ENCODE data around the gene ZNF827.

Gene ZNF827, protein sequence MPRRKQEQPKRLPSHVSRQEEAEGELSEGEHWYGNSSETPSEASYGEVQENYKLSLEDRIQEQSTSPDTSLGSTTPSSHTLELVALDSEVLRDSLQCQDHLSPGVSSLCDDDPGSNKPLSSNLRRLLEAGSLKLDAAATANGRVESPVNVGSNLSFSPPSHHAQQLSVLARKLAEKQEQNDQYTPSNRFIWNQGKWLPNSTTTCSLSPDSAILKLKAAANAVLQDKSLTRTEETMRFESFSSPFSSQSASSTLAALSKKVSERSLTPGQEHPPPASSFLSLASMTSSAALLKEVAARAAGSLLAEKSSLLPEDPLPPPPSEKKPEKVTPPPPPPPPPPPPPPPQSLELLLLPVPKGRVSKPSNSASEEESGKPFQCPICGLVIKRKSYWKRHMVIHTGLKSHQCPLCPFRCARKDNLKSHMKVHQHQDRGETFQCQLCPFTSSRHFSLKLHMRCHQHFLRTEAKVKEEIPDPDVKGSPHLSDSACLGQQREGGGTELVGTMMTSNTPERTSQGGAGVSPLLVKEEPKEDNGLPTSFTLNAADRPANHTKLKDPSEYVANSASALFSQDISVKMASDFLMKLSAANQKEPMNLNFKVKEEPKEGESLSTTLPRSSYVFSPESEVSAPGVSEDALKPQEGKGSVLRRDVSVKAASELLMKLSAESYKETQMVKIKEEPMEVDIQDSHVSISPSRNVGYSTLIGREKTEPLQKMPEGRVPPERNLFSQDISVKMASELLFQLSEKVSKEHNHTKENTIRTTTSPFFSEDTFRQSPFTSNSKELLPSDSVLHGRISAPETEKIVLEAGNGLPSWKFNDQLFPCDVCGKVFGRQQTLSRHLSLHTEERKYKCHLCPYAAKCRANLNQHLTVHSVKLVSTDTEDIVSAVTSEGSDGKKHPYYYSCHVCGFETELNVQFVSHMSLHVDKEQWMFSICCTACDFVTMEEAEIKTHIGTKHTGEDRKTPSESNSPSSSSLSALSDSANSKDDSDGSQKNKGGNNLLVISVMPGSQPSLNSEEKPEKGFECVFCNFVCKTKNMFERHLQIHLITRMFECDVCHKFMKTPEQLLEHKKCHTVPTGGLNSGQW

DNA sequence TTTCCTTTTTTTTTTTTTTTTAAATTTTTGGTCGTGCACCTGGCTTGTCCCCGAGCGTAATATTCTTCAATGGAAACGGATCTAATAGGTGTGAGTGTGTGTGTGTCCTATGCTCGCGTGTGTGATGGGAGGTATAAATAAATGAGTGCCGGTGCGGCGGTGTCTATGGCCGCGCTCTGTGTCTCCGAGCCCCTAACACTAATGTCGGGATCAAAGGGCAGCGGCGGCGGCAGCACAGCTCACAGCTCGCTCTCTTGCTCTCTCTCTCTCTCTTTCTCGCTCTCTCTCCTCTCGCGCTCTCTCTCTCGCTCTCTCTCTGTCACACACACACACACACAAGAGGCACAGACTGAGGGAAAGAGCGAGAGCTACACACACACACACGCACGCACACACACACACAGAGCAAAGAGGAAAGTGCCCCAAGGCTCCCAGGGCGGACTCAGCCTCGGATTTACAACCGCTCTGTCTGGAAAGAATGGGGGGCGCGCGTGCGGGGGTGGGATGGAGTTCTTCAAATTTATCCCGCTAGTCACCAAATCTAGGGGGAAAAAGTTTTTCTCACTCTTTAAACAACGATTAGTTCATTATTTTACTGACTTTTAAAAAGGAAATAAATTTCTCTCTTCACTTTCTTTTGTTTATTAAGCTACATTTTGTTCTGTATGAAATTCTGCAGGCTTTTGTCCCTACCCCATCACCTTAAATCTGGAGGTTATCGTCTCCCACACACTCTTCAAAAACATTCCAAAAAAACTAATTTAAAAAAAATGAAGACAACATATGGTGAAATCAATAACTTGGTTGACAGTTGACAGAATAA is at the start of gene ZNF827:
TSS of gene ZNF827 (minus strand) at position 206 of the 823 bp plus-strand sequence. CDS start 416 bp downstream, outside the sequence.
- no peak for DNase-seq

DNA sequence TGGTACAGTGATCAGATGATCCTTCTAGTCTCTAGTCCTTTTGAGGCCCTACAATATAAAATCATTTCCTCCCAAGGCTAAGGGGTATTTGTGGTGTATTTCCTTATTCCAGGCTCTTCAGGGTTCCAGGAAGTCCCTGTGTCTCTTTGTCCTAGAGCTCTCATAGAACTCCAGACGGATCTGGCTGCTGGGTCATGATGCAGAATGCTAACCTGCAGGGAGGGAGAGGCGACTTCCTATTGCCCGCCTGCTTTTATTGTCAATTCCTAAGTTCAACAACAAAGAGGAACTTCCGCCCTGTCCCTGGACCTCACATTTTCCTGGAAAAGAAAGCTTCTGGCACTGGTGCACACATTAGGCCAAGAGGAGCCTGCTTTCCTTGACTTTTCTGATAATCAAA is 45.9 kb upstream of the ZNF827 start:
- DNase-seq, result no peak

DNA sequence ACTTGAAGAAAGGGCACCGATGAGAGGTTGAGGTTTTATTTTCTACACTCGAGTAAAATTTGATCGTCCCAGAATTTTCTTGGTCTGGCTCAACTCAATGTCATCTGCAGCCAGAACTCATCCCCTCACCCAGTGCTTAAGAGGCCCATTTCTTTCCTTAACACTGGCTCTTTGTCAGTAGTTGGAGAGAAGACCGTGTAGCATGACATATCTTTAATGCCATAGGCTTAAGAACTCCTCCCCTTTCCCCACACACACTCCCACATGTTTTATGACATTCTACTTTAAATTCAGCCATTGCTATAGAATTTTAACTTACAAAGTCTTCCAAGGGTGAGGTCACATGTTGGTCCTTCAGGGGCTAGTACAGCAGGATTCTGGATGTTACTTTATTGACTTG is 44.2 kb upstream of the ZNF827 start:
- no peak for DNase-seq

DNA sequence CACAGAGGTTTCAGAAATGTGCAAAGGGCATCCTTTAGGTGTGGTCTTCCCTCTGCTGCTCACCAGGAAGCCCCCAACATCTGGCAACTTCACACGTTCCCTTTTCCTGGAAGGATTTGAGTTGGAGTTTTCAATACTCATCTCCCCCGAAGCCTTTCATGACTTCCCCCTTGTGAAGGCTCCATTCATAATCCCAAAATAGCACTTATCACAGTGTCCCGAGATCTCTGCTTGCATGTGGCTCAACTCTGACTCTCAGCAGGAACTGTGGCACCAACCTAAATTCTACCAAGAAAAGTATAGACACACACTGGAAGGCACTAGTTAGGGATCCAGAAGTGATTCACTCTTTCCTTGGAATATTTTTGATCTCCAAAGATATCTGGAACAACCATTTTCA is 40.5 kb upstream of the ZNF827 start:
- DNase-seq, result no peak

DNA sequence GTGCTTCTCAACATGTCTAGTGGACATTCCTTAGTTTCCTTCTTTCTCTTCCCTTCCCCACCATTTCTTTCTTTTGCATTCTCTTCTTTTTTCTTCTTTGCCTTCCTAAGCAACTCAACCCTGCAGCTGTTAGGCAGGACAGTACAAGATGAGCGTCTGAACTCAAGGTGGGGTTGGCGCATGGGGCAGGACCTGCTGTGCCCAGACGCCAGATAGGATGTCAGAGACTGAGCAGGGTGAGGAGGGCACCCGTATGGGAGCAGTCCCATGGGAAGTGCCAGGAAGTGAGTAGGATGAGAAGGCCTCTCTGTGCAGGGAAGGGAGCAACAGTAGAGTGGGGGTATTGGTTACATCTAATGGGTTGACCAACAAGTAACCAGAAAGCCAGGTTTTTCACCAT is 38.1 kb upstream of the ZNF827 start:
- DNase-seq, result no peak

DNA sequence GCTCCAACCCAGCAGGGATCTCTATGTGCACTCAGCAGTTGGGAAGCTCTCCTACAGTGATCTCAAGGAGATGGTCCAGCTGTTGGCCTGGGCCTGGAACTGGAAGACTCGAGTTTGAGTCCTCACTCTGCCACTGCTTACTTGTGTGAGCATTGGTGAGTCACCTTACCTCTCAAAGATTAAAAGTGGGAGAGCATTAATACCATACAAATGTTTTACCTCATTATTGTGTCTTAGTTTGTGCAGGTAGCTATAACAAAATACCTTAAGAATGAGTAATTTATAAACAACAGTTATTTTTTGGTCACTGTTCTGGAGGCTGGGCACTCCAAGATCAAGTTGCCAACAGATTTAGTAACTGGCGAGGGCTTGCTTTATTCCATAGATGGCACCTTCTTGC is 21.4 kb upstream of the ZNF827 start:
- no peak for DNase-seq

DNA sequence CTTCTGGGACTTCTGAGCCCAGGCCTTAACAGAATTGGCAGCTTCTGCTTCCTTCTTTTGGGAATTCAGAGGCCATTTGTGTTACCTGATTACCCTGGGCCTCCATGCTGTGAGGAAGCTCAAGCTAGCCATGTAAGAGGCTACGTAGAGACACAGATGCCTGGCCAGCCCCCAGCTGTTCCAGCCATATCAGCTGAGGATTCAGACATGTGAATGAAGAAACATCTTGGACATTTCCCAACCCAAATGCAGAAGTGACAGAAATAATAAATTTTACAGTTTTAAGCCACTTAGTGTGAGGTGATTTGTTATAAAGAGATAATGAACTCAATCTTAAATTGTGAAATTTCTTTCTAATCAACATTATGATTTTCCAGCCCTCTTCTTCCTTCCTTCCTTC is 18.7 kb upstream of the ZNF827 start:
- DNase-seq, result no peak

DNA sequence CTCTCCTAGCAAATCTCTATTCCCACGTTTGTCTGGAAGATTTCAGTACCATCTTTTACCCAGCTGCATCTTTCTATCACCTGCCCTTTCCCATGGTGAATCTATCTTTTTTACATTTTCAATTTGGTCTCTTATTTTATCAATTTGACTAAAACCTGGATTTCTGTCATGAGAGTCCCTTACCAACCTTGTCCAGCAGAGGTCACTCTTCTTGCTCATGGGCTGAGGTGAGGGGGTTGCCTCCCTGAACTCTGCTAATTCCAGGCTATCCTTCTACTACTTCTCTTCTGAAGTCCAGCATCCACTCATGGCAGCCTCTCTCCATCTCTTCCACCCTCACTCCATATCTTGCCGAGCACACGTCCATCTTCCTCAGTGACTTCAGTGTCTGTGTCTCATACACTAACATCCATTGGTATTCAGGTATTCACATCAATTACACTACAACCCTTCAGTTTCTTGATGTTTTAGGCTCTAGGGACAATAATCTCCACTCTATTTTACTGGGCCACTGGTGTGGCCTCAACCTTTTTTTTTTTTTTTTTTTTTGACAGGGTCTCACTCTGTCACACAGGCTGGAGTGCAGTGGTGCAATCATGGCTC is 17.8 kb upstream of the ZNF827 start:
- no peak for DNase-seq

DNA sequence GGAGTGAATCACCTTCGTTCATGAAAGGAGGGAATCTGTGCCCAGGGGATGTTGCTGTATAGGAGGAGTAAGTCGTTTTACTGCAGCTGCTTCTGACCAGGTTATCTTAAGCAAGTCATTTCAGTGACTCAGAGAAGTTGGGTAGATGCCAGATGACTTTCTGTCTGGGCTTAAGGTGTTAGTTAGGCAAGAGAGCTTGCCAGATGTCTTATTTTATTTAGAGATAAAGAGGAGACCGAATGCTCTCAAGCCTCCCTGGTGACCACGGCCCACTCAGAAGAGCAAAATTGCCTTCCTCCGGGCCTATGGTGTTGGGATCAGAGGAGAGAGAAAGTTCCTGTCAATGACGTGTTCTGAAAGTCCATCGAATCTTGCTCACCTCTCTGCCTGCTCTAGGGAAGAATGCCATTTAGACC is 16.3 kb upstream of the ZNF827 start:
- no peak for DNase-seq

DNA sequence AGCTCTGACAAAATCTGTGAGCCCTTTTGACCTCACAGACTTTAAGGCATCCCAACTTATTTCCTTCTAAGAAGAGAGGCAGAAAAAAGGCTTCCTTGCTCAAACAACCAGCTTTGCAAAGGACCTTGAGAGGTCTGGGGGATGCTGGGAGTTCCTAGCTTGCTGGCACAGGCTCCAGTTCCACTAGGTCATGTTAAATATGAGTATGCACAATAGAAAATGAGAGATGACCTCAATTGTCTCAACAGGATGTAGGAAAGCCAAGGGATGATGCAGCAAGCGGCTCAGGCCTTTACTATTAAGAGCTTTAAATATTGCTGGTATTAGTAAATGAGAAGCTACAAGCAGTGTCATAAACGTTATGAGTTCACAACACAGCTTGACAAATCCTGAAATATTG is 13.3 kb upstream of the ZNF827 start:
- DNase-seq, result no peak

DNA sequence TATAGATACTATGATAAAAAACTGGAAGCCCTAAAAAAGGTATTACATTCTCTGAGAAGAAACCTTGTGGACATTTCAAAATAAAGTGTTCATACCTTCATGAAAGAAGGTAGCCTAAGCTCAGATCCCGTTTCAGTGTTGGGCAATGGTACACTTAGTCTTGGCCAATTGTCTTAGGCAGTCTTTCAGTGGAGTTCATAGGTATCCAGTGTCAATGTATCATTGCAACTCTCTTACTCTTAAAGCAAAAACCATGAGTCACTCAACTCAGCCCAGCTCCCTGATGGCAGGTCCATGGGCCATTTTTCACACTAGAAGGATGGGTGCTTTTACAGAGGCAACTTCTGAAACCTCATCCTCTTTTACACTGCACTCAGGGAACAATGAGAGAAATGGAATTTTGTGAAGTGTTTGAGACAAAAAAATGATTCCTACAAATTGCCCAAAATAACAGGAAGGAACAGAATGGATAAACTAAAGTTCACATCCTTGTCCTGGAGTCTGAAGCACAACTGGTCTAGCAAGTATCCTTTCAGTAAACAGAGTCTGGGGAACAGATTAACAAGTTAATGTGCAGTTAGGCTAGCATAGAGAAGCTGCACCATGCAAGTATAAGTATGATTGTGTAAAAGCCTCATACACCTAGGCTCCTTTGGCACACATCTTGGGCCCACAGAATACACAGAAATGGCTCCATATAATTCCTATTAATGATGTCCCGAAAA is 7.0 kb upstream of the ZNF827 start:
- DNase-seq, result no peak

DNA sequence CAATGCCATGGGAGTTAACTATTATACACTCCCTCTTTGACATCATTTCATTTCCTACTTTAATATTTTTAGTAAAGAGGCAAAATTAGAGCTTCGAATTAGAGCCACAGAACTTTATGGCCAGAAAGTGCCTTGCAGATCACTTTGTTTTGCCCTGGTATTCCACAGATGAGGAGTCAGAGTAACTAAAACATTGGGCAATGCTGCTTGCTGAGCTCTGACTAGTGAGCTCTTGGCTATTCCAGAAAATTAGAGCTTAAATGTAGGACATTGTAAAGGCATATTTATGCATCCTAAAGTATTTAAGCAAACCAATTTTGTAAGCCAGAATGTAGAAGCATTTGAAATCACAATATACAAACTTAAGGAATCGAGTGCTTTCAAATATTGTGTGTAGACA is 6.3 kb upstream of the ZNF827 start:
- no peak for DNase-seq

DNA sequence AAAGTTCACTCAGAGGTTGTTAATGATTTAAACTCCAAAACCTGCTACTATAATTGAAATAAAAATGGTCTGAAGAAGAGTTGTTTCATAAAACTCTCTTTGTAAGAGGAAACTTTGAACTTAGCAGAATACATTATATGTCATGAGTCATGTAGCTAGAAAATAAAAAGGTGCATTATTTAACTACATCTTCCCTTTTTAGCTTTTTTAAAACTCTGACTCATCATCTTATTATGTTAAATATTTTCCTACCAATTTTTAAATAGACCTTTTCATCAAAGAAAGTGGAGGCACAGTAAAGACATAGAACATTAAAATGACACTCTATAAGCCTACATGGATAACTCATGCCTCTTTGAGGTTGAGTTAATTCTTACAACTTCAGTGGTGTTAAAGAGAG is 1.2 kb upstream of the ZNF827 start:
- DNase-seq, result no peak

DNA sequence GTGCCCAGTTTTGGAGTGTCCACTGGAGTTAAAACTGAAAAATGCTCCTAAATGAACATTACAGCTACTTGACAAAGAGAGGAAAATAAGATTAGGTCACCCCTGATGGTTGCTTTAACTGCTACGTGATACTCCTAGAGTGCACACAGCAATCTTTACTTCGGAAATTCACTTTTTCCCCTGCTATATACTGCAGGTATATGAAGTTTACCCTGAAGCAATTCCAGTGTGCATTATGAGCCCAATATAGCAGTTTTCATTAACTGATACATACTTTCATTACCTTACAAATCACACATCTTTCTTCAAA is 773 bp upstream of the ZNF827 start:
- no peak for DNase-seq

DNA sequence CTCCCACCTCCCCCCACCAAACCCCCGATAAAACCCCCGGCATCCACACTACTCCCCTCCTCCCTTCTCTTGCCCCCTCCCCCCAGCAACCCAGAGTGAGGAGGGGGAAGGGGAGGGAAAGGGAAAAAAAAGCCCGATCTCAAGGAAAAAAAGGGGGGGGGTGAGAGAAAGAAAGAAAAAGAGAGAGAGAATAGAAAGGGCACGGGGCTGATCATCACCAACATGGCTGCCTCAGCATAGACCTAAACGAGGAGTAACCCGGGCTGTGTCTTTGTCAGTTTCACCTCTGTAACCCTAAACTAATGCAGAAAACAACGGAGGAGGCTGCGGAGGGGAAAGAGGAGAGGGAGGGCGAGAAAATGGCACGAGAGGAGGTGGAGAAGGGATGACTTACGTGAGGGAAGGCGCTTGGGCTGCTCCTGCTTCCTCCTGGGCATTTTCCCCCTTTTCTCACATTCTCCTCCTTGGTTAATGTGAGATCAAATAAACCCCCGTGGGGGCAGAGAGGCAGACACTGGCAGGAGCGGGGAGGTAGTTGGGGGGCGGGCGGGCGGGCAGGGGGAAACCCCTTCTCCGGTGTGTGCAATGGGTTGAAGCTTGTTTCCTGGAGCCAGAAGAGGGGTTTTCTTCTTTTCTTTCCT is 532 bp downstream of the ZNF827 start:
- no peak for DNase-seq

DNA sequence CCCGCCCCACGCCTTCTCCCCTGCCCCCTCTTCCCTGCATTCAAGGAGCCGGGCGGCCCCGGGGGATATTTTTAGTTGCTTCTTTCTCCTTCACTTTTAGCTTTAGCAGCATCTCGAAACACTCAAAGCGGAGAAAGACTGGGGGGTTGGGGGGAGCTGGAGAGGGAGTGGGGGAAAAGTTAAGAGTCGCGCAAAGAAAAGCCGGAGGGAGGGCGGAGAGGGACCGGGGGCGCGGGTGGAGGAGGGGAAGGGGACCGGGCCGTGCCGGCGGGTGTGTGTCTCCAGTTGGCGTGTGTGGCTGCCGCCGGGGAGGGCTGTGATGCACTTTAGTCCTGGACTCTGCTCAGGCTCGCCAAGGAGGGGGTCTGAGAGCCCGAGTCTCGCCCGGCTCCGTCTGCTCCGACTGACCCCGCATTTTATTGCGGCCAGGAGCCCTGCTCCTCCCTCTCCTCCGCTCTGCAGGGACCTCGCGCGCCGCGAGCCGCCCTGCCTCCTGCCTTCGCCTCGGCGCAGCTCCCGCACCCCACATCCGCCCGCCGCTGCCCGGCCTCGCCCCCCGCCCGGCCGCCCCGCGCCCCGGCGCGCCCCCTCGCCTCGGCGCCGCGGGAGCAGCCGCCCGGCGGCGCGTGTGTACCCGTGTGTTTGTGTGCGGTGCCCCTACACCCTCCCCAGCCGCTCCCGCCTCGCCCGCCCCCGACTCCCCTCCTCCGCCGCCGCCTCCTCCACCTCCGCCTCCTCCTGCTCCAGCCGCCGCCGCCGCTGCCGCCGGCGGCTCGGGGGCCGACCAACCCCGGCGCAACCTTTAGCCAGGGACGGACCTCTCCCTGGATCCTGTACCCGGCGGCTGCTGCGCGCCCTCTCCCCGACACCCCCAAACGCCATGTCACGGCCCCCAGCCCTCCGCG is 1.4 kb downstream of the ZNF827 start:
- no peak for DNase-seq

DNA sequence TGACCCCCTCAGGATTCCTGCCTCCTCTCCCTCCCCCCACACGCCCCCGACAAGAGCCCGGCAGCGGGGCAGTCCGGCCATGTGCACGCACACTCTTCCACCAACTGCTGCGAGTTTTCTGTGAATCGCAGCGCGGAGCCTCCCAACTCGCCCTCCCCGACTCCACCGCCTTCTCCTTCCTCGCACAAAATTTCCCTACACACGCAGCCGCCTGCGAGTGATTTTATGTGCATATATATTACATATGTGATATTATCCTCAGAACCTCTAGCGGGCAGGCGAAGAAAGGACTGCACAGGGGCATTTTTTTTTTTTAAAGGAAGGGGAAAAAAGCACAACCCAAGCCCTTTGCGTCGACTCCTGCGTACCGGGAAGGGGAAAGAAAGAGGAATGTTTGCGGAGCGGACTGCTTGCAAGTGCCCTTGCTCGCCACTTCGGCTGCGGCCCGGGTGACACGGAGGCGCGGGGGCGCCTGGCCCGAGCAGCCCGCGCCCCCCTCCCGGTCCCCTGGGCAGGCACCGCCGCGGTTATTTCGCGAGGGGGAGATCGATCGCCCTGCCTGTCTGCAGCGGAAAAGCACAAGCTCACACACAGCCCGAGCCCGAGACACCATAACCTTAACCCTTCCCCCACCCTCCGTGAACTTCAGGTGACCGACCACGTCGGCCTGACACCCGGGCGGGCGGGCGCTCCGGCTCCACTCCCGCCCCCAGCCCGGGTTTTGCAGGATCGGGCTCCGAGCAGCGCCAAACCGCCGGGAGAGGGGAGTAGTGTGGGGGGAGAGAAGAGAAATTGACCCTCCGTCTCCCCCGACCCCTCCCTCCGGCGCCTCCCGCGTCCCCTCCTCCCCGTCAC is 2.3 kb downstream of the ZNF827 start:
- DNase-seq, result no peak

DNA sequence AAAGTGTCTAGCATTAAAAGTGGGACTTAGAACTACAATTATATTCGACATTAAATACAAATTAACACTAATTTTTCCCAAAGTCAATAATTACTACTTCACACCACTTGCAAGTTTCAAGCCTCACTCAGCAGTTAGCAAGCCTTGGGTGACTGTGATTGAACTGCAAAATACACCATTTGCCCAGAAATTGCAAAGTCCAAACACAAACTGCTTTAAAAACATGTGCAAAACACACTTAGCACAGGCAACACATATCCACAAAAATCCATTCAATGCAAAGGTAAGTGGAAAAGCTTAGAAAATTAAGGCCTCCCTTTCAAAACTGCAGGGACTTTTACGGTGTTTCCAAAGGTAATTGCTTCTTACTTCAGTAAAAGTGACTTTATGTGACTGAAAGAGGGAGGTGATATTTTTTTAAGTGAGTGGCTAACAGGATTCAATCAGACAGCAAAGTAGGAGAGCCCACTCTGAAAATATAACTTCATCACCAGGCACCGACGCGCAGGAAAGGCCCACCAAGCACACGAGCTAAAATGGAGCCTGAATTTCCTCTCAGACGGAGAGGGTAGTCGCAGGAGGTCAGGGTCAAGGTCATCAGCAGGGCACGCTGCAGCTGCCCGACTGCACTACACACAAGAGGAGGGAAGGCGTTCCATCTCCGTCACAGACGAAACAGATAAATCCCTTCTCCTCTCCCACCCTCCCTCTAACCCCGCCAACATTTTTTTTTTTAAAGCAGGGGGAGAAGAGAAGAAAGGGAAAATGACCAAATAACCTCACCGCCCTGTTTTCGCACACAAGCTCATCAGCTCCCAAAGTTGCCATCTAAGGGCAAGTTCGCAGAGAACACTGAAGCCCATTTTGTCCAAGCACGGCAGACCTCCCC is 3.1 kb downstream of the ZNF827 start:
- DNase-seq, result no peak

Measured in NCI-H1417 treated with DMSO at 0.1 percent for 48 hours (cell line).